Measurements from ENCODE around the gene UBE2G1.

UBE2G1 gene

GRCh38 chr17:4247361-4247970, 119.0 kb downstream of the UBE2G1 start:
- DNase-seq (ENCODE audit: low read depth in 3 of 3) = no peak

- DNase-seq (ENCODE audit: low read depth in 3 of 3) = no peak
These were observed 119.8 kb downstream of the UBE2G1 start for GRCh38 chr17:4246674-4247073.

- no peak for DNase-seq (ENCODE audit: low read depth in 3 of 3)
These were observed 124.9 kb downstream of the UBE2G1 start for GRCh38 chr17:4241535-4241934.

GRCh38 chr17:4236456-4236855, 130.0 kb downstream of the UBE2G1 start:
- no peak for DNase-seq (ENCODE audit: low read depth in 3 of 3)

GRCh38 chr17:4235372-4236279, 130.8 kb downstream of the UBE2G1 start:
- DNase-seq (ENCODE audit: low read depth in 3 of 3) = no peak

GRCh38 chr17:4234401-4234800, 132.1 kb downstream of the UBE2G1 start:
- DNase-seq (ENCODE audit: low read depth in 3 of 3) = no peak

- DNase-seq (ENCODE audit: low read depth in 3 of 3) = no peak
These were observed 132.7 kb downstream of the UBE2G1 start for GRCh38 chr17:4233668-4234258.

GRCh38 chr17:4232168-4232813, 134.2 kb downstream of the UBE2G1 start:
- no peak for DNase-seq (ENCODE audit: low read depth in 3 of 3)

- DNase-seq (ENCODE audit: low read depth in 3 of 3) = no peak
These were observed 136.6 kb downstream of the UBE2G1 start for GRCh38 chr17:4229627-4230541.

GRCh38 chr17:4221899-4222659, 144.4 kb downstream of the UBE2G1 start:
- DNase-seq (ENCODE audit: low read depth in 3 of 3) = no peak

- DNase-seq (ENCODE audit: low read depth in 3 of 3) = no peak
These were observed 145.3 kb downstream of the UBE2G1 start for GRCh38 chr17:4221163-4221562.

- no peak for DNase-seq (ENCODE audit: low read depth in 3 of 3)
These were observed 145.8 kb downstream of the UBE2G1 start for GRCh38 chr17:4220655-4221054.
